H1 (cell line): ENCODE results near the gene SLC6A19. TPM values are rescaled to one million over a fixed set of nuclear protein-coding genes. Genes with fewer than 3 reads are reported as not detected.

Experiments
- CTCF ChIA-PET: fragments of 300-600 bp; sonication (Branson Sonifier 250); formaldehyde crosslinking; loops from one replicate; lab custom pipeline; 2021; ENCODE audit not compliant: partially characterized antibody; lab: Charles Lee
- POLR2A ChIA-PET: fragments of 300-600 bp; sonication (Branson Sonifier 250); formaldehyde crosslinking; loops from one replicate; lab custom pipeline; 2021; ENCODE audit warnings: inconsistent platforms; ENCODE audit not compliant: partially characterized antibody; lab: Charles Lee
- DNase-seq, 2 experiments: peaks; one replicate each; pipeline versions ENCODE4 v3.0.0 to v3.0.0-alpha.2; 2010 to 2022; ENCODE audit warnings: low spot score in 2 of 2, low read depth in 1 of 2, mixed read lengths in 1 of 2
- FAIRE-seq: peaks from 2 replicates; lab custom pipeline; 2011; peaks lifted over from hg19 to GRCh38; lab: Jason Lieb, UNC
- H2AFZ ChIP-seq: 2 replicates; pipeline ENCODE4 v1.8.1; 2012; ENCODE audit warnings: low read length, inconsistent platforms
- H2AK5ac ChIP-seq: 2 replicates; pipeline ENCODE4 v1.6.1; 2013; ENCODE audit warnings: low read depth, low read length
- H2BK120ac ChIP-seq: replicated peaks from 2 replicates; pipeline ENCODE3; 2013; ENCODE audit warnings: low read depth, low read length, inconsistent platforms
- H2BK12ac ChIP-seq: 2 replicates; pipeline ENCODE4 v1.6.1; 2013; ENCODE audit warnings: low read depth, low read length
- H2BK15ac ChIP-seq: 2 replicates; pipeline ENCODE4 v1.6.1; 2013; ENCODE audit warnings: low read length
- H2BK20ac ChIP-seq: 2 replicates; pipeline ENCODE4 v1.6.1; 2013; ENCODE audit warnings: low read length
- H2BK5ac ChIP-seq: 2 replicates; pipeline ENCODE4 v1.6.1; 2013; ENCODE audit warnings: low read depth, low read length
- H3K14ac ChIP-seq: 2 replicates; pipeline ENCODE4 v1.6.1; 2013; ENCODE audit warnings: inconsistent platforms; ENCODE audit not compliant: insufficient read length
- H3K18ac ChIP-seq: 2 replicates; pipeline ENCODE4 v1.6.1; 2013; ENCODE audit warnings: low read length; ENCODE audit errors: extremely low read depth
- H3K23ac ChIP-seq: 2 replicates; pipeline ENCODE4 v1.6.1; 2013; ENCODE audit warnings: inconsistent platforms; ENCODE audit not compliant: insufficient read length
- H3K23me2 ChIP-seq: 2 replicates; pipeline ENCODE4 v1.6.1; 2013; ENCODE audit warnings: low read depth, low read length
- H3K27ac ChIP-seq: 2 replicates; pipeline ENCODE4 v1.6.1; 2011; ENCODE audit warnings: low read depth, low read length, inconsistent platforms
- H3K27me3 ChIP-seq, 4 experiments: replicated peaks in 1 of 4; 1 replicate in 1 of 4; 2 replicates in 3 of 4; pipeline versions ENCODE4 v1.6.1 to v1.8.1; 2011 to 2013; ENCODE audit warnings: low read length in 3 of 4, mild to moderate bottlenecking in 3 of 4, inconsistent platforms in 2 of 4, mixed read lengths in 2 of 4, moderate library complexity in 1 of 4; ENCODE audit not compliant: control insufficient read depth in 3 of 4, insufficient read depth in 3 of 4; ENCODE audit errors: extremely low read depth in 1 of 4
- H3K36me3 ChIP-seq, 4 experiments: 2 replicates each; pipeline versions ENCODE4 v1.6.1 to v1.8.1; 2011 to 2013; ENCODE audit warnings: mild to moderate bottlenecking in 4 of 4, low read length in 3 of 4, moderate library complexity in 2 of 4, control low read depth in 1 of 4, inconsistent platforms in 1 of 4; ENCODE audit not compliant: insufficient read depth in 4 of 4, control insufficient read depth in 2 of 4
- H3K4ac ChIP-seq: replicated peaks from 2 replicates; pipeline ENCODE3; 2013; ENCODE audit warnings: low read length, low read depth, mixed read lengths, inconsistent platforms; ENCODE audit not compliant: insufficient read length
- H3K4me1 ChIP-seq, 4 experiments: replicated peaks in 1 of 4; 1 replicate in 1 of 4; 2 replicates in 3 of 4; pipeline versions ENCODE4 v1.6.1 to v1.8.1; 2011 to 2013; ENCODE audit warnings: low read length in 3 of 4, inconsistent platforms in 2 of 4, mixed read lengths in 1 of 4; ENCODE audit not compliant: insufficient read depth in 4 of 4, control insufficient read depth in 3 of 4
- H3K4me2 ChIP-seq, 2 experiments: 2 replicates each; pipeline versions ENCODE4 v1.6.1 to v1.8.1; 2011 to 2013; ENCODE audit warnings: low read depth in 2 of 2, low read length in 2 of 2, control low read depth in 1 of 2, inconsistent platforms in 1 of 2, mild to moderate bottlenecking in 1 of 2; ENCODE audit not compliant: insufficient read depth in 1 of 2
- H3K4me3 ChIP-seq, 4 experiments: fragments of 200-600, 300-600 bp in 1 of 4; sonication (generic), shearing (Covaris generic), sonication (Bioruptor Twin) in 1 of 4; 2 replicates each; pipeline versions ENCODE4 v1.5.1 to v1.8.1; 2011 to 2016; ENCODE audit warnings: low read length in 4 of 4, low read depth in 3 of 4, control low read depth in 2 of 4, inconsistent platforms in 2 of 4, mild to moderate bottlenecking in 2 of 4, mixed read lengths in 1 of 4, moderate library complexity in 1 of 4; ENCODE audit not compliant: insufficient read depth in 2 of 4; ENCODE audit errors: extremely low read depth in 1 of 4
- H3K56ac ChIP-seq: replicated peaks from 2 replicates; pipeline ENCODE3; 2013; ENCODE audit warnings: low read depth, mild to moderate bottlenecking, mixed read lengths, low read length, inconsistent platforms; ENCODE audit not compliant: insufficient read length
- H3K79me1 ChIP-seq: 2 replicates; pipeline ENCODE4 v1.6.1; 2013; ENCODE audit warnings: low read depth, low read length, control low read depth
- H3K79me2 ChIP-seq, 2 experiments: 2 replicates each; pipeline versions ENCODE4 v1.6.1 to v1.8.1; 2012 to 2013; ENCODE audit warnings: low read length in 2 of 2, mild to moderate bottlenecking in 2 of 2, inconsistent platforms in 1 of 2; ENCODE audit not compliant: insufficient read depth in 2 of 2, control insufficient read depth in 1 of 2
- H3K9ac ChIP-seq, 4 experiments: replicated peaks in 1 of 4; 1 replicate in 1 of 4; 2 replicates in 3 of 4; pipeline versions ENCODE4 v1.6.1 to v1.8.1; 2011 to 2013; ENCODE audit warnings: low read depth in 3 of 4, low read length in 3 of 4, control low read depth in 2 of 4, mild to moderate bottlenecking in 2 of 4, moderate library complexity in 2 of 4, inconsistent platforms in 1 of 4; ENCODE audit errors: extremely low read depth in 1 of 4
- H3K9me3 ChIP-seq, 2 experiments: 2 replicates each; pipeline versions ENCODE4 v1.6.1 to v1.8.1; 2012 to 2013; ENCODE audit warnings: mild to moderate bottlenecking in 2 of 2, moderate library complexity in 2 of 2, control low read depth in 1 of 2, inconsistent platforms in 1 of 2, low read depth in 1 of 2, low read length in 1 of 2, mixed read lengths in 1 of 2; ENCODE audit not compliant: insufficient read depth in 2 of 2
- H4K20me1 ChIP-seq, 2 experiments: replicated peaks in 1 of 2; 2 replicates each; pipeline versions ENCODE3 to v1.8.1; 2011 to 2013; ENCODE audit warnings: inconsistent platforms in 2 of 2, low read length in 2 of 2, mild to moderate bottlenecking in 1 of 2; ENCODE audit not compliant: insufficient read depth in 2 of 2, control insufficient read depth in 1 of 2
- H4K5ac ChIP-seq: 2 replicates; pipeline ENCODE4 v1.6.1; 2013; ENCODE audit warnings: low read length, low read depth, mixed read lengths, inconsistent platforms; ENCODE audit not compliant: insufficient read length
- H4K8ac ChIP-seq: 2 replicates; pipeline ENCODE4 v1.8.0; 2013; ENCODE audit warnings: mild to moderate bottlenecking, moderate library complexity, low read length, inconsistent platforms; ENCODE audit not compliant: insufficient read depth; ENCODE audit errors: extremely low read depth
- H4K91ac ChIP-seq: replicated peaks from 2 replicates; pipeline ENCODE3; 2013; ENCODE audit warnings: low read length, mixed read lengths, inconsistent platforms; ENCODE audit not compliant: insufficient read length
- ASH2L ChIP-seq: fragments of 200-600, 300-600 bp; sonication (generic); IDR thresholded peaks from one replicate; pipeline ENCODE4 v1.7.1; 2017; ENCODE audit warnings: low read length
- BRCA1 ChIP-seq: IDR thresholded peaks from 2 replicates; pipeline ENCODE4 v1.6.1; 2012; ENCODE audit warnings: low read depth, low read length, improper control_type of control experiment
- CHD1 ChIP-seq: IDR thresholded peaks from 2 replicates; pipeline ENCODE4 v1.6.1; 2012; ENCODE audit warnings: low read depth, low read length, improper control_type of control experiment
- FOSL1 ChIP-seq: IDR thresholded peaks from 2 replicates; pipeline ENCODE4 v1.6.1; 2011; ENCODE audit warnings: mild to moderate bottlenecking, low read depth, low read length, moderate library complexity; ENCODE audit not compliant: insufficient read depth
- JUND ChIP-seq: IDR thresholded peaks from 2 replicates; pipeline ENCODE4 v1.6.1; 2011; ENCODE audit warnings: mild to moderate bottlenecking, improper control_type of control experiment, low read length
- KDM4A ChIP-seq: IDR thresholded peaks from one replicate; pipeline ENCODE4 v1.7.1; 2012; ENCODE audit warnings: low read depth, mild to moderate bottlenecking, moderate library complexity, low read length, inconsistent platforms; ENCODE audit not compliant: severe bottlenecking
- POLR2A ChIP-seq, 2 experiments: IDR thresholded peaks; 1 replicate in 1 of 2; 2 replicates in 1 of 2; pipeline ENCODE4 v1.6.1; 2011; ENCODE audit warnings: low read depth in 2 of 2, low read length in 2 of 2, mild to moderate bottlenecking in 2 of 2; ENCODE audit errors: control extremely low read depth in 1 of 2
- RNF2 ChIP-seq: fragments of 200-900, 300-1000 bp; sonication (generic); IDR thresholded peaks from 2 replicates; pipeline ENCODE4 v1.7.1; 2016; ENCODE audit warnings: borderline replicate concordance, low read depth, mild to moderate bottlenecking, antibody characterized with exemption, low read length; ENCODE audit not compliant: poor library complexity, severe bottlenecking; ENCODE audit errors: missing control alignments
- SIN3A ChIP-seq, 2 experiments: IDR thresholded peaks in 1 of 2; conservative IDR thresholded peaks in 1 of 2; 2 replicates each; pipeline ENCODE4 v1.6.1; 2011 to 2012; ENCODE audit warnings: low read length in 2 of 2, improper control_type of control experiment in 1 of 2, low read depth in 1 of 2, mild to moderate bottlenecking in 1 of 2
- TBP ChIP-seq: IDR thresholded peaks from 2 replicates; pipeline ENCODE4 v1.6.1; 2011; ENCODE audit warnings: low read depth, low read length, improper control_type of control experiment
- TCF12 ChIP-seq: IDR thresholded peaks from 2 replicates; pipeline ENCODE4 v1.6.1; 2011; ENCODE audit warnings: low read depth, mild to moderate bottlenecking, low read length
- ZNF274 ChIP-seq: IDR thresholded peaks from 2 replicates; pipeline ENCODE4 v1.7.0; 2012; ENCODE audit warnings: low read length, borderline replicate concordance; ENCODE audit errors: extremely low read depth
- WGBS, 2 experiments: shearing (Covaris generic) in 1 of 2; methylation state at CpG; one replicate each; pipeline versions ENCODE4 v1.1.6 to v1.1.7; 2013 to 2015; ENCODE audit warnings: low lambda C conversion rate in 2 of 2, mixed read lengths in 2 of 2, inconsistent platforms in 1 of 2, low coverage in 1 of 2, missing lambda C conversion rate in 1 of 2; ENCODE audit not compliant: insufficient replicate concordance in 2 of 2, insufficient coverage in 1 of 2, insufficient read length in 1 of 2; ENCODE audit errors: extremely low coverage in 1 of 2, missing lambda C conversion rate in 1 of 2; 5-methylcytosine and 5-hydroxymethylcytosine counted together
- polyA plus RNA-seq, 7 experiments: library from polyadenylated mRNA; depleted of rRNA in 3 of 7; stranded (reverse) in 5 of 7; unstranded in 2 of 7; fragments of >200 nt in 5 of 7; fragments of 200-250 nt in 2 of 7; gene quantifications; 1 replicate in 5 of 7; 2 replicates in 1 of 7; 4 replicates in 1 of 7; pipeline versions ENCODE4 v1.2.1 to v1.2.3, GENCODE V29; 2011 to 2013; ENCODE audit warnings: missing spikeins in 2 of 7, mixed read lengths in 2 of 7
- total RNA-seq: library from RNA; stranded (reverse); fragmentation: NEBNext Ultra II Directional; extraction: Animal tissue kit (Norgen Biotek cat#: 25700); gene quantifications from 2 replicates; pipeline ENCODE4 v1.2.1, GENCODE V29; 2021
- TF ChIP-seq, protein P1 (sequence below): IDR thresholded peaks from 2 replicates; pipeline ENCODE4 v1.6.1; 2011; ENCODE audit warnings: low read depth, mild to moderate bottlenecking, low read length; ENCODE audit not compliant: insufficient read depth

SLC6A19 gene
- total and polyA plus RNA-seq, 2 of the 8 experiments (the other 6 are each of a cell fraction or from before 2014, with no cell fraction given) = 0.02 TPM; not detected in 1

DNA sequence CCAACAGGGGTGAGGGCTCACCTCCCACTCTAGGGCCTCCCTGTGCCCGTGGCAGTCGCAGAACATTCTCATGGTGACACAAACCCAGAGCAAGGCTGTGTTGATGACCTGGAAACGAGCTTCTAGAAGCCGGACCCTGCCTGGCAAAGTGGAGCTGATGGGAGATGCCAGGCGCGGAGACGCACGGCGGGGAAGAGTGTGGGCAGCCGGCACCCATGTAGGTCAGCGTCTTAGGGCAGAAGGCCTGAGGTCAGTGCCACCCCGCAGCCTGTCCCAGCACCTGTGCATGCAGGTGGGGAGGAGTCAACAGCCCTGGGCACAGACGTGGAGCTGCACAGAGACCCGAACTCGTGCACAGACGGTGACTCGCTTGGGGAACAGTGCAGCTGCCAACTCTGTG, 29.2 kb downstream of the SLC6A19 start:
- no peak overlapping the region for H4K5ac ChIP-seq
- peaks cover 1 to 8% of the 10 kb centered on the region in 2 experiments; a peak in 2 of 4 replicates for H3K9me3 ChIP-seq
- H3K4me1 ChIP-seq = peaks cover 0 to 5% (median 1%) of the 10 kb centered on the region in 4 experiments; a peak in 3 of 7 replicates
- no peak overlapping the region for H2BK15ac ChIP-seq
- H2BK120ac ChIP-seq = no peak overlapping the region
- peaks cover 0 to 2% of the 10 kb centered on the region in 2 experiments for H4K20me1 ChIP-seq
- H3K56ac ChIP-seq = no peak overlapping the region
- H3K4me3 ChIP-seq = no peak overlapping the region
- H3K23ac ChIP-seq = no peak overlapping the region
- WGBS, 2 experiments = 89% methylated on average over 17 of the region's 17 CpGs; no CpG with 5 or more reads in 1 of the 2 experiments
- ChIA-PET POLR2A (interaction anchor here (1.3 kb wide), 1 partner anchor 56 kb away, joined by 3 read pairs; no protein-coding TSS in a partner anchor), CTCF (interaction anchor here (0.6 to 1.8 kb wide), 7 partner anchors 9 to 419 kb away, joined by 3 to 8 read pairs (median 4); partner anchors contain the start of gene SLC6A19)
- FAIRE-seq (no peak), DNase-seq (no peak)
- H3K36me3 ChIP-seq = no peaks in the 10 kb centered on the region
- H3K18ac ChIP-seq = no peak overlapping the region
- no peaks in the 10 kb centered on the region for H3K79me2 ChIP-seq
- no peak overlapping the region for H3K27ac ChIP-seq
- H3K27me3 ChIP-seq = no peaks in the 10 kb centered on the region; a peak in 1 of 7 replicates
- H3K14ac ChIP-seq = no peak overlapping the region
- no peak overlapping the region for H3K4ac ChIP-seq
- H3K79me1 ChIP-seq = no peaks in the 10 kb centered on the region
- no peak overlapping the region for H2BK20ac ChIP-seq
- H2AFZ ChIP-seq = no peak overlapping the region
- H3K9ac ChIP-seq = no peak overlapping the region
- H2BK12ac ChIP-seq = no peak overlapping the region
- no peak overlapping the region for H4K91ac ChIP-seq
- H4K8ac ChIP-seq = no peak overlapping the region
- no peaks in the 10 kb centered on the region for H3K23me2 ChIP-seq
- H3K4me2 ChIP-seq = no peak overlapping the region
- no peak overlapping the region for H2BK5ac ChIP-seq
- no peak overlapping the region for H2AK5ac ChIP-seq
- TF ChIP-seq BRCA1 = no peak
- TF ChIP-seq TBP = no peak
- no peak for TF ChIP-seq ZNF274
- no peak for TF ChIP-seq ASH2L
- TF ChIP-seq POLR2A (IDR thresholded peaks at IDR 0.05; ENCODE audit: control extremely low read depth in 1 of 2, low read depth in 2 of 2, low read length in 2 of 2) = no peak
- TF ChIP-seq SIN3A (conservative IDR thresholded peaks at IDR 0.05 in 1 of 2, IDR thresholded peaks at IDR 0.05 in 1 of 2; ENCODE audit: low read depth in 1 of 2, low read length in 2 of 2) = no peak
- TF ChIP-seq KDM4A = no peak
- no peak for TF ChIP-seq FOSL1
- no peak for TF ChIP-seq TCF12
- no peak for TF ChIP-seq JUND
- TF ChIP-seq CHD1 = no peak
- TF ChIP-seq, protein P1, sequence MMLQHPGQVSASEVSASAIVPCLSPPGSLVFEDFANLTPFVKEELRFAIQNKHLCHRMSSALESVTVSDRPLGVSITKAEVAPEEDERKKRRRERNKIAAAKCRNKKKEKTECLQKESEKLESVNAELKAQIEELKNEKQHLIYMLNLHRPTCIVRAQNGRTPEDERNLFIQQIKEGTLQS = no peak
- no peak for TF ChIP-seq RNF2
